Activated B cell treated with CpG ODN at 0.5 μM for 24 hours (primary cell): ENCODE data around the gene CARNS1. TPM values are rescaled to one million over a fixed set of nuclear protein-coding genes. Genes with fewer than 3 reads are reported as not detected.

Experiments used
- ATAC-seq: fragments of 200-7000 bp; cut with Tn5 transposase; one replicate; pipeline ENCODE4 v1.10.0; 2021; ENCODE audit warnings: low read depth, mild to moderate bottlenecking, moderate library complexity
- CTCF ChIA-PET: fragments of 350-600 bp; sonication (Branson Sonifier 250); formaldehyde crosslinking; loops from one replicate; lab custom pipeline; 2021; ENCODE audit warnings: antibody characterized with exemption; lab: Charles Lee
- POLR2A ChIA-PET: fragments of 350-600 bp; sonication (Branson Sonifier 250); formaldehyde crosslinking; loops from one replicate; lab custom pipeline; 2021; ENCODE audit warnings: antibody characterized with exemption; lab: Charles Lee
- DNase-seq: peaks from one replicate; pipeline ENCODE4 v3.0.0; 2022
- H3K27ac Mint-ChIP-seq: one replicate; pipeline ENCODE4 v1.8.0; 2020; ENCODE audit warnings: mixed read lengths
- H3K27me3 Mint-ChIP-seq: one replicate; pipeline ENCODE4 v1.8.0; 2021; ENCODE audit warnings: mixed read lengths
- H3K36me3 Mint-ChIP-seq: one replicate; pipeline ENCODE4 v1.8.0; 2021; ENCODE audit warnings: low read depth, mixed read lengths
- H3K4me1 Mint-ChIP-seq: one replicate; pipeline ENCODE4 v1.8.0; 2021; ENCODE audit warnings: mixed read lengths
- H3K4me3 Mint-ChIP-seq: one replicate; pipeline ENCODE4 v1.8.0; 2020; ENCODE audit warnings: mild to moderate bottlenecking, mixed read lengths
- H3K9me3 Mint-ChIP-seq: one replicate; pipeline ENCODE4 v1.8.0; 2020; ENCODE audit warnings: mixed read lengths
- intact Hi-C: fragments of 100-400 bp; cut with micrococcal nuclease; formaldehyde crosslinking; loops from one replicate; pipeline ENCODE4 v1.15.1; 2024
- total RNA-seq: library from RNA; stranded (reverse); gene quantifications from 2 replicates; pipeline ENCODE4 v1.2.3, GENCODE V29; 2022
- TF ChIP-seq, protein P1 (sequence below): fragments of 200-600 bp; IDR thresholded peaks from one replicate; pipeline ENCODE4 v1.8.0; 2022; ENCODE audit warnings: antibody characterized with exemption, mild to moderate bottlenecking

The CARNS1 gene
- total RNA-seq, 1 donor from 2014 or later: 6.3 TPM

DNA sequence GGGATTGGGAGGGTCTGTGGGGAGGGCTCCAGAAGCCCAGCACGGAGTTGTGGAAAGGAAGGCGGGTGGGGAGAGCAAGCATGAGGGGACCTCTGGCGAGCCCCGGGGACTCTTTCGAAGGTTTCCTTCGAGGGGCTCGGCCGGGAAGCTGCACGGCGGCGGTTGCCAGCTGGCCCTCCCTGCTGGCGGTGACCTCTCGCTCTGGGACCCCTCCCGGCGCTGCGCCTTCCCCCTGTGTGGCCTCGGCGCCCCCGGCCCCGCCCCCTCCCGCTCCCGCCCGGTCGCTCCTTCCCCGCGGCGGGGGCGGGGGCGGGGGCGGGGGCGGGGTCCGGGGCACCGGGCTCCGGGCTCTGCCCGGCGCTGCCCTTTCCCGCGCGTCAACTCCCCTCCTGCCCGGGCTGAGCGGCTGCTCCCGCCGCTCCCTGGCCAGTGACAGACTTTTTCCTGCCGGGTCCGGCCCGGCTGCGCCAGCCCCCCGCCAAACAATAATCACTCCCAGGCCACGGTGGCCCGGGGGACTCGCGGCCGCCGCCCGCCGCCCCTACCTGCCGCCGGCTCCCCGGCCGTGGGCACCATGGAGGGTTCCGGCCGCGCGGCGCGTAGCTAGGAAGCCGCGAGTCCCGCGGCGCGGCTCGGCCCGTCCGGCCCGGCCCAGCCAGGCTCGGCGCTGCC is 43.0 kb upstream of the CARNS1 start:
- no peak overlapping the region for H3K27ac Mint-ChIP-seq
- peaks cover 66% of the 10 kb centered on the region for H3K4me1 Mint-ChIP-seq
- ATAC-seq: no peak
- H3K27me3 Mint-ChIP-seq: no peaks in the 10 kb centered on the region
- DNase-seq: no peak
- POLR2A ChIA-PET: interaction anchor here (0.5 to 26.4 kb wide), 15 partner anchors 4 to 113 kb away, joined by 3 to 1307 read pairs (median 6); partner anchors contain the start of genes AIP, ANKRD13D, CLCF1 and POLD4
- intact Hi-C loops: no loop called here
- H3K4me3 Mint-ChIP-seq: peak overlapping the region; percentile 90
- no peaks in the 10 kb centered on the region for H3K9me3 Mint-ChIP-seq
- TF ChIP-seq, protein P1, sequence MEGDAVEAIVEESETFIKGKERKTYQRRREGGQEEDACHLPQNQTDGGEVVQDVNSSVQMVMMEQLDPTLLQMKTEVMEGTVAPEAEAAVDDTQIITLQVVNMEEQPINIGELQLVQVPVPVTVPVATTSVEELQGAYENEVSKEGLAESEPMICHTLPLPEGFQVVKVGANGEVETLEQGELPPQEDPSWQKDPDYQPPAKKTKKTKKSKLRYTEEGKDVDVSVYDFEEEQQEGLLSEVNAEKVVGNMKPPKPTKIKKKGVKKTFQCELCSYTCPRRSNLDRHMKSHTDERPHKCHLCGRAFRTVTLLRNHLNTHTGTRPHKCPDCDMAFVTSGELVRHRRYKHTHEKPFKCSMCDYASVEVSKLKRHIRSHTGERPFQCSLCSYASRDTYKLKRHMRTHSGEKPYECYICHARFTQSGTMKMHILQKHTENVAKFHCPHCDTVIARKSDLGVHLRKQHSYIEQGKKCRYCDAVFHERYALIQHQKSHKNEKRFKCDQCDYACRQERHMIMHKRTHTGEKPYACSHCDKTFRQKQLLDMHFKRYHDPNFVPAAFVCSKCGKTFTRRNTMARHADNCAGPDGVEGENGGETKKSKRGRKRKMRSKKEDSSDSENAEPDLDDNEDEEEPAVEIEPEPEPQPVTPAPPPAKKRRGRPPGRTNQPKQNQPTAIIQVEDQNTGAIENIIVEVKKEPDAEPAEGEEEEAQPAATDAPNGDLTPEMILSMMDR: no peak
- peaks cover 29% of the 10 kb centered on the region for H3K36me3 Mint-ChIP-seq
- CTCF ChIA-PET: interaction anchor here (1.4 to 22.6 kb wide), 7 partner anchors 10 to 104 kb away, joined by 3 to 735 read pairs (median 25); partner anchors contain the start of genes POLD4 and RAD9A

DNA sequence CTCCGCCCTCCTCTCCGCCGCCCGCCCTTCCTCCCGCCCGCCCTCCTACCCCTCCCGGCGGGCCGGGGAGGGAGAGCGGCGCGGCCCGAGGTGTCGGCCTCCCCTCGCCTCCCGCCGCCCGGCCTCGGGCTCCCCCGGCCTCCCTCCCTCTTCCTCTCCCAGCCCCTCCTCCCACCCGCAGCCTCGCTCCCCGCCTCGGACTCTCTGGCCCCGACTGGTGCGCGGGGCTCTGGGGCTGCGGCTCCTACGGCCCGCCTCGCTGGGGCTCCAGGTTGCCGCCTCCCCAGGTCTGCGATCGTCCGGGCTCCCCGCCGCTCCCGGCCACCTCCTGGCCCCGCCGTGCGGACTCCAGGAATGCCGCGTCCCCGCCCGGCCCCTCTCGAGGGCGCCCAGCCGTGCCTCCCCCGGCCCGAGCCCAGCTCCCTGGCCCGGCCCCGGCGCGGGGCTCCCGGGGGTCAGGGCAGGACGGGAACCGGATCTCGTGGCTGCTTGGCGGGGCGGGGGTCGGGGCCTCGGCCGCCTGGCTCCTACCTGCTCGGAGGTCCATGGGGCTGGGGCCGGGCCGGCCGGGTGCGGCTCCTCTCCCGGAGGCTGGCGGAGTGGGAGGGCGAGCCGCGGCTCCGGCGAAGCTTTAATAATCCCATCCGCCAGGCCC is 42.4 kb upstream of the CARNS1 start, which contains the start of gene CLCF1:
CLCF1 (minus strand) TSS at position 606 of the 655 bp plus-strand sequence; CDS start at position 547, 59 bp downstream.
- ATAC-seq: peak; percentile 19
- H3K9me3 Mint-ChIP-seq: no peaks in the 10 kb centered on the region
- CTCF ChIA-PET: interaction anchor here (0.6 to 22.6 kb wide), 7 partner anchors 8 to 105 kb away, joined by 3 to 735 read pairs (median 8); partner anchors contain the start of gene POLD4
- H3K36me3 Mint-ChIP-seq: peaks cover 25% of the 10 kb centered on the region
- POLR2A ChIA-PET: interaction anchor here (0.6 to 26.4 kb wide), 31 partner anchors 4 to 432 kb away, joined by 3 to 1307 read pairs (median 6); partner anchors contain the start of genes AIP, ANKRD13D, CDK2AP2 and CLCF1
- H3K4me3 Mint-ChIP-seq: peak within 1 kb of the TSS; percentile 96
- peak within 1 kb of the TSS; percentile 97 for H3K27ac Mint-ChIP-seq
- H3K27me3 Mint-ChIP-seq: no peaks in the 10 kb centered on the region
- DNase-seq: peak; percentile 60
- TF ChIP-seq, protein P1: no peak
- H3K4me1 Mint-ChIP-seq: peaks cover 59% of the 10 kb centered on the region
- intact Hi-C loops: loop anchor here (1.0 kb wide), 1 partner anchor 20 kb away; the partner anchor contains the start of gene POLD4

DNA sequence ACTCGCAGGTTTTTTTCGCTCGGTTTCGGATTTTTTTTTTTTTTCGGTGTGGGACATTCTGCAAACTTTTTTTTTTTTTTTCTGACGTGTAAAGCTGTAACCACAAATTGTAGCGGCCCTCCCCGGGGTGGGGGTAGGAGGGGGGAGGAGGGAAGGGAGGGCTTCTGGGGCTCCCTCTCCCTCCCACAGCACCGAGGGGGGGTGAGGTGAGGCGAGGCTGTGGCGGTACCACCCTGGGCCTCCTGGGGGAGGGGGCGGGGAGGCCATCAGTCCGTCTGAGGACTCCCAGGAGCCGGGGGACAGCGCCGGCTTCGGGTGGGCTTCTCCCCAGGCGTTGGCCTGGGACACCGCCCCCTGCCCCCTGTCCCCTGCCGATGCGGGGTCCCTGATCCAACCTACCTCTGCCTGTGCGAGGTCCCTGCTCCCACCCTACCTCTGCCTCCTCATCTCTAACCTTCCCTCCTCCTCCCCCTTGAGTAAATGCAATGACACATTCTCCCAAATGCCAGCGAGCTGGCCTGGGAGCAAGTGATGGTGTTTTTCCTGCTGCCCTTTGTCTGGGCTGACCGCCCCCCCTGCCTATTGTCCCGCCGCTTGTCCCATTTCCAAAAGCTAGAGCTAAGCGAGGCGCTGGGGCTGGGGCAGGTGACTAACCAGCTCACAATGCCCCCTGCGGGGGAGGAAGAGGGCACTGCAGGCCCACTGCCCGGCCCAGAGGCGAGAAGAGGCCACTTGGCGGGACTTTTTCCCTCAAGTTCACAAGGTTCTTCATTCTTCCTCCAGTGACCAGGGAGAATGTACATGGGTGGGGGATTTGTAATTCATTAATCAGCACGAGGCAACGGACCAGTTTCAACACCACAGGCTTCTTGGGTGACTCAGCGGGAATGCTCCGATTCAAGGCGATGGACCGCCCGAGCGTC is 41.6 kb upstream of the CARNS1 start:
- POLR2A ChIA-PET: interaction anchor here (0.5 to 26.4 kb wide), 31 partner anchors 3 to 432 kb away, joined by 3 to 1307 read pairs (median 6); partner anchors contain the start of genes ANKRD13D, CDK2AP2, CLCF1 and KDM2A
- ATAC-seq (peak; percentile 75), DNase-seq (peak; percentile 72)
- intact Hi-C loops: loop anchor here (1.0 kb wide), 3 partner anchors 8 to 21 kb away; partner anchors contain the start of gene POLD4
- CTCF ChIA-PET: interaction anchor here (0.6 to 22.6 kb wide), 7 partner anchors 8 to 73 kb away, joined by 3 to 735 read pairs (median 8); partner anchors contain the start of genes POLD4 and PTPRCAP
- Mint-ChIP-seq H3K36me3 (peaks cover 19% of the 10 kb centered on the region), H3K4me1 (peaks cover 58% of the 10 kb centered on the region), H3K4me3 (peak overlapping the region; percentile 96), H3K27ac (peak overlapping the region; percentile 97), H3K27me3 (no peaks in the 10 kb centered on the region), H3K9me3 (no peaks in the 10 kb centered on the region)
- TF ChIP-seq, protein P1: no peak

DNA sequence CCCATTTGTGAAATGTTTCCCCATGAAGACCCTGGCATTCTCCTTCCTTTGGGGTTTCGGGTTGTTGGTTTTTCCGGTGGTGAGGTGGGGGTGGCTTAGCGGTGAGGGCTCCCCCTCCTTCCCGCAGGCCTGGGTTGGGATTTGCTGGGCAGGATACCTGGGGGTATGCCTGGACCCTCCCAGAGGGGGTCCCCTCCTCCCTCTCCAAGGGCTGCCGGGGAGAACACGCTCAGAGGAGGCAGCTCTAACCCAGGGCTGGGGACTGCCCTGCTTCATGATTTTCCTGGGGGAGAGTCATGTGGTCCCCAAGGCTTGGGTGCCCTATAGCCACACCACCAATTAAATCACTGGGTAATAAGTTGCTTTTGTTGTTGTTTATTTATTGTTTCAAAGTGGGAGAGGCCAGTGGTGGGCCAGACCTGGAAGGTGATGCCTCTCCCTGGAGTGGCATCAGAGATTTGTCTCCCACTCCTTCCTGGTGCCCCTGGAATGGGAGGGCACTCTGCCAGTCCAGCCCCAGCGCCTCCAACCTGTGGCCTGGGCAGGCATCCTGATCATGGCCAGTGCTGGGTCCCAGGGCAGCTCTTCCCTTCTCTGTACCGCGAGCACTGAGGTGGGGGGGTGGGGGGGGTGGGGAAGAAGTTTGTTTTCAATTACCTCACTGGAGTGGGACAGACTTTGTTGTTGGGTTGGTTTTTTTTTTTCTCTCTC is 40.8 kb upstream of the CARNS1 start:
- ChIA-PET POLR2A (interaction anchor here (0.5 to 26.4 kb wide), 14 partner anchors 2 to 281 kb away, joined by 3 to 1307 read pairs (median 10); partner anchors contain the start of genes ANKRD13D, CLCF1, POLD4 and PPP1CA), CTCF (interaction anchor here (1.0 to 22.6 kb wide), 5 partner anchors 7 to 63 kb away, joined by 3 to 735 read pairs (median 25); partner anchors contain the start of genes POLD4 and PTPRCAP)
- DNase-seq (no peak), ATAC-seq (no peak)
- Mint-ChIP-seq H3K27ac (peak overlapping the region; percentile 79), H3K9me3 (no peaks in the 10 kb centered on the region), H3K27me3 (no peaks in the 10 kb centered on the region), H3K4me1 (peaks cover 50% of the 10 kb centered on the region), H3K4me3 (peak overlapping the region; percentile 87), H3K36me3 (peaks cover 15% of the 10 kb centered on the region)
- TF ChIP-seq, protein P1: no peak
- intact Hi-C loops: loop anchor here (1.0 kb wide), 2 partner anchors 8 to 17 kb away; no protein-coding TSS in a partner anchor
